OCI-LY1 (cell line): ENCODE measurements around the gene KRTAP10-9.
"Not testable (repeated sequence)": the region's sequence is repeated elsewhere in the genome, so short reads cannot be mapped to it uniquely, and the experiment has no call there.

Experiments
- CTCF ChIP-seq: fragments of 200-600 bp; sonication (generic), shearing (Covaris generic); IDR thresholded peaks from 2 replicates; pipeline ENCODE4 v1.5.1; 2017; ENCODE audit warnings: mild to moderate bottlenecking, antibody characterized with exemption, low read length, moderate library complexity, mixed read lengths
- EZH2 ChIP-seq: fragments of 200-600 bp; sonication (generic), shearing (Covaris generic); IDR thresholded peaks from 2 replicates; pipeline ENCODE4 v1.8.0; 2017; ENCODE audit warnings: borderline replicate concordance, mixed run types, mild to moderate bottlenecking, antibody characterized with exemption, low read length, moderate library complexity, mixed read lengths

GRCh38 chr21:44601091-44601490, 25.8 kb upstream of the KRTAP10-9 start:
- not testable (repeated sequence) for TF ChIP-seq CTCF, EZH2
